Trophoblast cell (in vitro differentiated cells and primary cell): ENCODE data around the gene MTMR2. TPM values are rescaled to one million over a fixed set of nuclear protein-coding genes. Genes with fewer than 3 reads are reported as not detected.

ENCODE experiments used
- DNase-seq, 2 donors: peaks; one replicate each; pipeline ENCODE4 v3.0.0-alpha.2; 2016
- H2AFZ ChIP-seq: 2 replicates; pipeline ENCODE4 v1.6.1; 2013; ENCODE audit warnings: low read length, moderate library complexity, mild to moderate bottlenecking; ENCODE audit not compliant: insufficient read depth, poor library complexity
- H2AK5ac ChIP-seq: 2 replicates; pipeline ENCODE4 v1.6.1; 2013; ENCODE audit warnings: mild to moderate bottlenecking, low read length
- H2BK120ac ChIP-seq: 2 replicates; pipeline ENCODE4 v1.6.1; 2013; ENCODE audit warnings: low read length, mild to moderate bottlenecking, moderate library complexity; ENCODE audit not compliant: insufficient read depth, poor library complexity
- H2BK12ac ChIP-seq: 2 replicates; pipeline ENCODE4 v1.6.1; 2013; ENCODE audit warnings: mild to moderate bottlenecking, low read length, moderate library complexity
- H2BK5ac ChIP-seq: 2 replicates; pipeline ENCODE4 v1.6.1; 2013; ENCODE audit warnings: low read length, low read depth, moderate library complexity, mild to moderate bottlenecking; ENCODE audit not compliant: poor library complexity
- H3K14ac ChIP-seq: 2 replicates; pipeline ENCODE4 v1.6.1; 2013; ENCODE audit warnings: mild to moderate bottlenecking, low read length
- H3K18ac ChIP-seq: 2 replicates; pipeline ENCODE4 v1.6.1; 2013; ENCODE audit warnings: mild to moderate bottlenecking, low read length
- H3K23ac ChIP-seq: 2 replicates; pipeline ENCODE4 v1.6.1; 2013; ENCODE audit warnings: low read length
- H3K27ac ChIP-seq: 2 replicates; pipeline ENCODE4 v1.5.1; 2013; ENCODE audit warnings: low read depth, mild to moderate bottlenecking, inconsistent platforms, low read length, moderate library complexity
- H3K27me3 ChIP-seq: 2 replicates; pipeline ENCODE4 v1.6.1; 2013; ENCODE audit warnings: inconsistent platforms, mild to moderate bottlenecking, low read length, moderate library complexity; ENCODE audit not compliant: insufficient read depth
- H3K36me3 ChIP-seq, 2 experiments: 1 replicate in 1 of 2; 2 replicates in 1 of 2; pipeline ENCODE4 v1.6.1; 2013; ENCODE audit warnings: low read length in 2 of 2, mild to moderate bottlenecking in 2 of 2, moderate library complexity in 1 of 2; ENCODE audit not compliant: insufficient read depth in 2 of 2, control insufficient read depth in 1 of 2
- H3K4ac ChIP-seq: 2 replicates; pipeline ENCODE4 v1.6.1; 2013; ENCODE audit warnings: low read depth, mild to moderate bottlenecking, low read length, moderate library complexity
- H3K4me1 ChIP-seq, 2 experiments: 1 replicate in 1 of 2; 2 replicates in 1 of 2; pipeline ENCODE4 v1.6.1; 2013; ENCODE audit warnings: low read length in 2 of 2, mild to moderate bottlenecking in 2 of 2, moderate library complexity in 1 of 2; ENCODE audit not compliant: insufficient read depth in 2 of 2, control insufficient read depth in 1 of 2
- H3K4me2 ChIP-seq: 2 replicates; pipeline ENCODE4 v1.6.1; 2013; ENCODE audit warnings: inconsistent platforms, mild to moderate bottlenecking, low read length, moderate library complexity
- H3K4me3 ChIP-seq: 2 replicates; pipeline ENCODE4 v1.5.1; 2013; ENCODE audit warnings: mild to moderate bottlenecking, low read depth, low read length, inconsistent platforms
- H3K79me1 ChIP-seq: one replicate; pipeline ENCODE4 v1.6.1; 2013; ENCODE audit warnings: low read length
- H3K79me2 ChIP-seq: 2 replicates; pipeline ENCODE4 v1.6.1; 2013; ENCODE audit warnings: low read length, mild to moderate bottlenecking; ENCODE audit not compliant: control insufficient read depth, insufficient read depth, poor library complexity
- H3K9ac ChIP-seq: 2 replicates; pipeline ENCODE4 v1.6.1; 2013; ENCODE audit warnings: mild to moderate bottlenecking, low read length
- H3K9me3 ChIP-seq: 2 replicates; pipeline ENCODE4 v1.6.1; 2013; ENCODE audit warnings: low read depth, mild to moderate bottlenecking, control low read depth, inconsistent platforms, low read length; ENCODE audit not compliant: insufficient read depth
- H4K12ac ChIP-seq: 2 replicates; pipeline ENCODE4 v1.6.1; 2013; ENCODE audit warnings: low read depth, mild to moderate bottlenecking, low read length, moderate library complexity
- H4K8ac ChIP-seq: 2 replicates; pipeline ENCODE4 v1.6.1; 2013; ENCODE audit warnings: low read depth, mild to moderate bottlenecking, low read length, moderate library complexity
- H4K91ac ChIP-seq: one replicate; pipeline ENCODE4 v1.6.1; 2013; ENCODE audit warnings: low read depth, mild to moderate bottlenecking, low read length, moderate library complexity
- WGBS: extraction: QIAGEN DNeasy Blood & Tissue Kit; methylation state at CpG from one replicate; pipeline ENCODE4 v1.1.7; 2013; ENCODE audit warnings: missing lambda C conversion rate; ENCODE audit not compliant: insufficient read length, insufficient coverage; ENCODE audit errors: extremely low coverage; 5-methylcytosine and 5-hydroxymethylcytosine counted together
- polyA plus RNA-seq: library from polyadenylated mRNA; stranded (reverse); fragments of 200-250 nt; gene quantifications from 2 replicates; pipeline ENCODE4 v1.2.3, GENCODE V29; 2013

Gene MTMR2
- 34.4 and 36.3 TPM in 2 replicates for polyA plus RNA-seq

DNA sequence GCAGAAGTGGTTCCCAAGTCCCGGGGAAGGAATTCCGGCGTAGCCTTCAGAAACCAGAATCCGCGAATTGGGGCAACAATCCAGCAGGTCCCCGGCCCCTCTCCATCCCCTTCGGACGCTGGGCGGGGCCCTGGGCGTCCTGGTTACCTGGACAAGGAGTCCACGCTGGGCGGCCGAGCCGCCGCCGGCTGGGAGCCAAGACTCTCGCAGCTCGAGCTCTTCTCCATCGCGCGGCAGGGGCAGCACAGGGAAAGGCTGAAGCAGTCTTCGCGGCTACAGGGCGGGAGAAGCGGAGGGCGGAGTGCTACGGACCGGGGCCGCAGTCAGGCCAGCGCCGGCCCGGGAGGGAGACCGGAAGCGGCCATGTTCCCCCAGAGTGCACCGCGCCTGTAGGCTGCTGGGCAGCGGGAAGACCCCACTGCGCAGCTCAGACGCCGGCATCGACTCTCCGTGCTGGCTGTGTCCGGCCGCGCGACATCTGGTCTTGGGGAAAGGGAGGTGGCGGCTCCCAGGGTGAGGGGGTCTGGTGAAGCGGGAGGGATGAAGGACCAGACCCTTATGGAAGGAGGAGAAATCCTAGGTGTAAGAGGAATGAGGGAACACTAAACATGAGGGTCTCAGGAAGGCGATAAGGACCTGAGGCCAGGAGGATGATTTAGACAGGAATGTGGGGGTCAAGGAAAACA, at the start of gene MTMR2:
Gene MTMR2, minus strand, starts transcription at position 380 of the 686 bp plus-strand sequence. Its CDS starts 153 bp downstream, at position 227.
- H2BK120ac ChIP-seq = peak within 1 kb of the TSS; percentile 93
- WGBS = no CpG with 5 or more reads among the region's 49 CpGs
- H3K4me3 ChIP-seq = peak within 1 kb of the TSS; percentile 97
- peak within 1 kb of the TSS; percentile 98 for H4K91ac ChIP-seq
- H3K9me3 ChIP-seq = no peaks in the 10 kb centered on the region
- peak within 1 kb of the TSS; percentile 91 for H2BK5ac ChIP-seq
- peak within 1 kb of the TSS; percentile 78 for H3K14ac ChIP-seq
- peak within 1 kb of the TSS; percentile 94 for H4K8ac ChIP-seq
- H3K9ac ChIP-seq = peak within 1 kb of the TSS; percentile 97
- H3K79me2 ChIP-seq = peaks cover 7% of the 10 kb centered on the region
- H2AFZ ChIP-seq = peak within 1 kb of the TSS; percentile 94
- H3K18ac ChIP-seq = peak within 1 kb of the TSS; percentile 81
- H3K4me1 ChIP-seq = peaks cover 0 to 1% of the 10 kb centered on the region in 2 experiments
- peak within 1 kb of the TSS; percentile 96 for H3K4ac ChIP-seq
- H4K12ac ChIP-seq = peak within 1 kb of the TSS; percentile 96
- no peaks in the 10 kb centered on the region for H3K27me3 ChIP-seq
- H3K79me1 ChIP-seq = peaks cover 12% of the 10 kb centered on the region
- peak within 1 kb of the TSS; percentile 75 for H3K4me2 ChIP-seq
- no peak within 1 kb of the TSS for H2BK12ac ChIP-seq
- peak; percentile 53 to 69 for DNase-seq
- H3K27ac ChIP-seq = peak within 1 kb of the TSS; percentile 85
- no peaks in the 10 kb centered on the region for H3K36me3 ChIP-seq
- peak within 1 kb of the TSS; percentile 41 for H2AK5ac ChIP-seq
- no peak within 1 kb of the TSS for H3K23ac ChIP-seq

DNA sequence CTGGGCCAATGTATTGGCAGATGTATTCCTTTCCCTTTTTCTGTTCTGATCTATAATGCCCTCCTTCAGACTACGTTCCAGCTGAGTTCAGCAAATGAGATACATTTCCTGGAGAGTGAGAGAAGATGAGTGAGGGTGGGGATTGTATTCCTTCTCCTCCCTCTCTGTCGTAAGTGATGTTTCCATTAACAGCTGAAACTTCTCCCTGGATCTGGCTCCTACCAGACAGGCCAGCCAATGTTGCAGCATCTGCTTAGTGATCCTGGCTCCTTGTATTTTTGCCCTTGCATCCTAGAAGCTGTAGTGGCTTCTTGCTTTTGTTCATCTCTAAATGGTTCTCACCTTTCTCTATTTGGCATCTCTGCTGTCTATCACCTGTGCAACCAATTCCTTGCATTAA, 48.2 kb upstream of the MTMR2 start:
- H3K27ac ChIP-seq = no peak overlapping the region
- no peaks in the 10 kb centered on the region for H3K4me1 ChIP-seq
- H3K4me2 ChIP-seq = no peak overlapping the region
- no peaks in the 10 kb centered on the region for H3K79me1 ChIP-seq
- H2AFZ ChIP-seq = no peak overlapping the region
- H3K36me3 ChIP-seq = peaks cover 0 to 2% of the 10 kb centered on the region in 2 experiments
- H3K14ac ChIP-seq = no peak overlapping the region
- H2BK120ac ChIP-seq = no peak overlapping the region
- no peaks in the 10 kb centered on the region for H3K9me3 ChIP-seq
- no peak overlapping the region for H3K4ac ChIP-seq
- no peaks in the 10 kb centered on the region for H3K79me2 ChIP-seq
- H3K18ac ChIP-seq = no peak overlapping the region
- no peak overlapping the region for H4K12ac ChIP-seq
- DNase-seq = no peak
- no peak overlapping the region for H2BK5ac ChIP-seq
- no peaks in the 10 kb centered on the region for H3K27me3 ChIP-seq
- no peak overlapping the region for H4K8ac ChIP-seq
- H3K23ac ChIP-seq = no peak overlapping the region
- H3K4me3 ChIP-seq = no peak overlapping the region
- no CpG with 5 or more reads among the region's 2 CpGs for WGBS
- no peak overlapping the region for H3K9ac ChIP-seq
- no peak overlapping the region for H2AK5ac ChIP-seq
- no peak overlapping the region for H2BK12ac ChIP-seq
- no peak overlapping the region for H4K91ac ChIP-seq

DNA sequence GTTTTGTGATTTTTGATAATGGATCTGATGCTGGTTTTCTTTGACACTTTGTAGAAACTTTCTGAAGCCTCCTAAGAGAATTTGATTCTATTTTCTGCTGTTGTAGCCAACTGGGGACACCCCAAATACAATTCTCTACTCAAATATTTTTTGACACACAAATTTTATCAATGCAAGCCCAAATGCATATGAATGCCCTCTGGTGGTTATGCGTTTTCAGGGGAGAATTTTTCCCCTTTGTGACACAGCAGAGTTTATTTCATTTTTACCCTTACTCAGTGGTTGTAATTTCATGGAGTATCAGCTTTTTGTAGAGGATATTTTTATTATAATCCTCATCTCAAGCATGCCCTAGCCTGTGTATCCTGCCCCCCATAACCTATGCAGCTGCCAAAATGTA, 44.7 kb upstream of the MTMR2 start:
- Histone ChIP-seq H2AK5ac (no peak overlapping the region), H3K27me3 (no peaks in the 10 kb centered on the region), H3K9me3 (no peaks in the 10 kb centered on the region), H3K4me3 (no peak overlapping the region), H4K12ac (no peak overlapping the region), H3K27ac (no peak overlapping the region), H3K79me1 (no peaks in the 10 kb centered on the region), H3K4me1 (no peaks in the 10 kb centered on the region), H3K79me2 (no peaks in the 10 kb centered on the region), H2BK120ac (no peak overlapping the region), H4K8ac (no peak overlapping the region), H3K9ac (no peak overlapping the region), H4K91ac (no peak overlapping the region), H2AFZ (no peak overlapping the region), H3K4me2 (no peak overlapping the region), H2BK5ac (no peak overlapping the region), H3K4ac (no peak overlapping the region), H2BK12ac (no peak overlapping the region), H3K18ac (no peak overlapping the region), H3K23ac (no peak overlapping the region), H3K36me3 (no peaks in the 10 kb centered on the region), H3K14ac (no peak overlapping the region)
- no CpG with 5 or more reads among the region's 1 CpG for whole genome bisulfite sequencing
- no peak for DNase-seq

GRCh38 chr11:95964281-95964680, 40.4 kb upstream of the MTMR2 start:
- Histone ChIP-seq H4K12ac (no peak overlapping the region), H3K4ac (no peak overlapping the region), H3K79me2 (no peaks in the 10 kb centered on the region), H2BK12ac (no peak overlapping the region), H3K14ac (no peak overlapping the region), H3K4me1 (no peaks in the 10 kb centered on the region), H3K18ac (no peak overlapping the region), H3K36me3 (no peaks in the 10 kb centered on the region), H4K8ac (no peak overlapping the region), H3K4me3 (no peak overlapping the region), H3K23ac (no peak overlapping the region), H2AFZ (no peak overlapping the region), H3K9me3 (no peaks in the 10 kb centered on the region), H2AK5ac (no peak overlapping the region), H3K79me1 (no peaks in the 10 kb centered on the region), H3K27ac (no peak overlapping the region), H4K91ac (no peak overlapping the region), H3K27me3 (no peaks in the 10 kb centered on the region), H2BK120ac (no peak overlapping the region), H3K4me2 (no peak overlapping the region), H3K9ac (no peak overlapping the region), H2BK5ac (no peak overlapping the region)
- DNase-seq = peak in 1 of 2 donors; percentile 41
- no CpG with 5 or more reads among the region's 1 CpG for WGBS
